ENCODE measurements around the gene MED22.

MED22 gene

DNA sequence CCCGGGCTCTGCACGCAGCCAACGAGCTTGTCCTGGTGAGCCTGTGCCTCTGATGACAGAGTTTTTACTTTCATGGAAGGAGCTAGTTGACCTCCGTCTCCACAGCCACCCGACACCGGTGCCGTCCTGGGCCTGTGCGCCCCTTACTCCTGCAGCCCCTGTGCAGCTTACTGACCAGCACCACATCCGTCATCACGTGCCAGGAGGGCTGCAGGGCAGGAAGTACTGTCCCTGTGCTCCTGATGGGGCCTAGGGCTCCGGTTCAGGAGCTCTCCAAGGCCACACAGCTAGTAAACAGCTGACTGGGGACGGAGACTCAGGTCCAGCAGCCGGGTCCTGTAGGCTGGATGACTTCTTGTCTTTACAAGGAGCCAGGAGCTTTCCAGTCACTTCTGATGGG, 38.4 kb upstream of the MED22 start:
- Histone ChIP-seq H3K56ac (ENCODE audit: low read length) (no peak overlapping the region), H2BK15ac (replicated peaks; ENCODE audit: low read depth) (no peak overlapping the region), H2BK5ac (ENCODE audit: low read length) (no peak overlapping the region), H3K4me3 (ENCODE audit: low read length) (no peak overlapping the region), H3K36me3 (ENCODE audit: control insufficient read depth, insufficient read depth, low read length) (no peaks in the 10 kb centered on the region), H3K4ac (ENCODE audit: low read depth, low read length) (no peak overlapping the region), H2AK5ac (ENCODE audit: low read length) (no peak overlapping the region), H3K27me3 (ENCODE audit: insufficient read depth, low read length, poor library complexity) (no peaks in the 10 kb centered on the region), H4K5ac (ENCODE audit: low read length) (no peak overlapping the region), H3K23ac (ENCODE audit: low read length) (no peak overlapping the region), H2BK120ac (ENCODE audit: low read depth, low read length) (no peak overlapping the region), H3K4me2 (ENCODE audit: low read length) (no peak overlapping the region), H3K9ac (ENCODE audit: low read length) (no peak overlapping the region), H3K18ac (ENCODE audit: low read length) (no peak overlapping the region), H3K4me1 (ENCODE audit: control insufficient read depth, low read depth, low read length) (no peaks in the 10 kb centered on the region), H4K8ac (ENCODE audit: low read depth, low read length) (no peak overlapping the region), H3K27ac (ENCODE audit: low read depth, low read length) (no peak overlapping the region), H3K79me2 (ENCODE audit: control insufficient read depth, insufficient read depth, low read length) (no peaks in the 10 kb centered on the region), H3K79me1 (ENCODE audit: low read length) (no peaks in the 10 kb centered on the region)
- no CpG with 5 or more reads among the region's 13 CpGs for WGBS (ENCODE audit: extremely low coverage, insufficient coverage, low lambda C conversion rate)
- DNase-seq: no peak

DNA sequence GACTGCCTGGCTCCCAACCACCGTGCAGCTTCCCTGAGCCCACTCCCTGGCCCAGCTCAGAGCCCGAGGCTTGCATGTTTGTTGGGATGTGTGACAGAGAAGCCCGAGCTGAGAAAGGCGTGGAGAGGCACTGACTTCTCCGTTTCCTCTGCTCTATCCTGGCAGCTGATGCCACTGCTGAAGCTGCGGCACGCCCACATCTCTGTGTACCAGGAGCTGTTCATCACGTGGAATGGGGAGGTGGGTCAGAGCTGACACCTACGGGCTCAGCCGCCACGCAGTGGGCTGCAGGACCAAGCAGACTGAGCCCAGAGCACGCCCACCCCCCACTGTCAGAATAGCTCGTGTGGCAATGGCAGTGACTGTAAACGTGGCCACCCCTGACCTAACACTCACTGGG, 37.5 kb upstream of the MED22 start:
- Histone ChIP-seq H3K4me1 (ENCODE audit: control insufficient read depth, low read depth, low read length) (no peaks in the 10 kb centered on the region), H2BK5ac (ENCODE audit: low read length) (no peak overlapping the region), H3K4me2 (ENCODE audit: low read length) (no peak overlapping the region), H3K56ac (ENCODE audit: low read length) (no peak overlapping the region), H3K79me2 (ENCODE audit: control insufficient read depth, insufficient read depth, low read length) (no peaks in the 10 kb centered on the region), H3K27ac (ENCODE audit: low read depth, low read length) (no peak overlapping the region), H3K27me3 (ENCODE audit: insufficient read depth, low read length, poor library complexity) (no peaks in the 10 kb centered on the region), H4K5ac (ENCODE audit: low read length) (no peak overlapping the region), H2AK5ac (ENCODE audit: low read length) (no peak overlapping the region), H3K9ac (ENCODE audit: low read length) (no peak overlapping the region), H2BK15ac (replicated peaks; ENCODE audit: low read depth) (no peak overlapping the region), H3K4me3 (ENCODE audit: low read length) (no peak overlapping the region), H3K36me3 (ENCODE audit: control insufficient read depth, insufficient read depth, low read length) (no peaks in the 10 kb centered on the region), H3K4ac (ENCODE audit: low read depth, low read length) (no peak overlapping the region), H4K8ac (ENCODE audit: low read depth, low read length) (no peak overlapping the region), H3K79me1 (ENCODE audit: low read length) (no peaks in the 10 kb centered on the region), H3K23ac (ENCODE audit: low read length) (no peak overlapping the region), H3K18ac (ENCODE audit: low read length) (no peak overlapping the region), H2BK120ac (ENCODE audit: low read depth, low read length) (no peak overlapping the region)
- DNase-seq: no peak
- WGBS (ENCODE audit: extremely low coverage, insufficient coverage, low lambda C conversion rate): no CpG with 5 or more reads among the region's 14 CpGs

DNA sequence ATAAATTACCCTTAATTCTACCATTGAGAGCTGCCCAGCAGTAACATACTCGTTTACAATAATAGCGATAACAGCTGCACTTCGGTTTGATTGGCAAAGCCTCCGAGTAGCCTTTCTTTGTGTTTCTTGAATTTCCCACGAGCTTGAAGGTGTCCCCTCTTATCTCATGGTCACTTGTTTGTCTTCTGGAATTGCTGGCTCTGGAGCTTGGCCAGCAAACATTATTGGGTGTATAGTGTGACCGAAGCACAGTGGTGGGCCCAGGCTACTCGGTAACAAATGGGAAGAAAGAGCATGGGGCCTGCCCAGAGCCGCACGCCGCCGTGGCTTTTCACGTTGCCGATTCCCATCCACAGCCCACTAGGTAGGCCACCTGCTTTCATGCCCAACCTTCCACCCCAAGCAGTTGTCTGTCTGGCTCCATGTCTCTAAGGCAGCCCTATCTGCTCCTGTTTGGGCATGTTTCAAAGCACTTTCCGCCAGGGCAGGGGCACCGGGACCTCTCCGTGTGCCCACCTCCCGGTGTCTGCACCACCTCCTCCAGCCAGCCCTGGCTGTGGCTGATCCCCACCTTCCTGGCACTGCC, 36.9 kb upstream of the MED22 start:
- no peak overlapping the region for H2AK5ac ChIP-seq (ENCODE audit: low read length)
- no peak overlapping the region for H3K18ac ChIP-seq (ENCODE audit: low read length)
- no peaks in the 10 kb centered on the region for H3K79me1 ChIP-seq (ENCODE audit: low read length)
- DNase-seq: no peak
- no peak overlapping the region for H2BK15ac ChIP-seq (replicated peaks; ENCODE audit: low read depth)
- H3K36me3 ChIP-seq (ENCODE audit: control insufficient read depth, insufficient read depth, low read length): no peaks in the 10 kb centered on the region
- no peak overlapping the region for H2BK5ac ChIP-seq (ENCODE audit: low read length)
- no peaks in the 10 kb centered on the region for H3K4me1 ChIP-seq (ENCODE audit: control insufficient read depth, low read depth, low read length)
- H2BK120ac ChIP-seq (ENCODE audit: low read depth, low read length): no peak overlapping the region
- no peak overlapping the region for H3K4me3 ChIP-seq (ENCODE audit: low read length)
- no peak overlapping the region for H3K56ac ChIP-seq (ENCODE audit: low read length)
- H3K27me3 ChIP-seq (ENCODE audit: insufficient read depth, low read length, poor library complexity): no peaks in the 10 kb centered on the region
- no peak overlapping the region for H3K23ac ChIP-seq (ENCODE audit: low read length)
- H3K27ac ChIP-seq (ENCODE audit: low read depth, low read length): no peak overlapping the region
- WGBS (ENCODE audit: extremely low coverage, insufficient coverage, low lambda C conversion rate): no CpG with 5 or more reads among the region's 17 CpGs
- no peak overlapping the region for H3K4me2 ChIP-seq (ENCODE audit: low read length)
- no peaks in the 10 kb centered on the region for H3K79me2 ChIP-seq (ENCODE audit: control insufficient read depth, insufficient read depth, low read length)
- no peak overlapping the region for H3K4ac ChIP-seq (ENCODE audit: low read depth, low read length)
- no peak overlapping the region for H4K5ac ChIP-seq (ENCODE audit: low read length)
- H4K8ac ChIP-seq (ENCODE audit: low read depth, low read length): no peak overlapping the region
- no peak overlapping the region for H3K9ac ChIP-seq (ENCODE audit: low read length)

DNA sequence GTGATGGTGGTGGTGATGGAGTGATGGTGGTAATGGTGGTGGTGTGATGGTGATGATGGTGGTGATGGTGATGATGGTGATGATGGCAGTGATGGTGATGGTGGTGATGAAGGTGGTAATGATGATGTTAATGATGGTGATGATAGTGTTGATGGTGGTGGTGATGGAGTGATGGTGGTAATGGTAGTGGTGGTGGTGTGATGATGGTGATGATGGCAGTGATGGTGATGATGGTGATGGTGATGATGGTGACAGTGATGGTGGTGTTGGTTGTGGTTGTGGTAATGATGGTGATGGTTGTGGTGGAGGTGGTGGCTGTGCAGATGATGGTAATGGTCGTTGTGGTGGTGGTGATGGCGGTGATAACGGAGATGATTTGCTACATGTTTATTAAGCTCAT, 35.5 kb upstream of the MED22 start:
- no peak overlapping the region for H3K18ac ChIP-seq (ENCODE audit: low read length)
- H4K8ac ChIP-seq (ENCODE audit: low read depth, low read length): no peak overlapping the region
- no peak overlapping the region for H3K23ac ChIP-seq (ENCODE audit: low read length)
- H3K4me1 ChIP-seq (ENCODE audit: control insufficient read depth, low read depth, low read length): no peaks in the 10 kb centered on the region
- H3K27ac ChIP-seq (ENCODE audit: low read depth, low read length): no peak overlapping the region
- no peaks in the 10 kb centered on the region for H3K36me3 ChIP-seq (ENCODE audit: control insufficient read depth, insufficient read depth, low read length)
- no peak for DNase-seq
- H2BK120ac ChIP-seq (ENCODE audit: low read depth, low read length): no peak overlapping the region
- H4K5ac ChIP-seq (ENCODE audit: low read length): no peak overlapping the region
- no peak overlapping the region for H3K56ac ChIP-seq (ENCODE audit: low read length)
- H2AK5ac ChIP-seq (ENCODE audit: low read length): no peak overlapping the region
- no peak overlapping the region for H3K4me2 ChIP-seq (ENCODE audit: low read length)
- H3K4me3 ChIP-seq (ENCODE audit: low read length): no peak overlapping the region
- WGBS (ENCODE audit: extremely low coverage, insufficient coverage, low lambda C conversion rate): no CpG with 5 or more reads among the region's 3 CpGs
- no peaks in the 10 kb centered on the region for H3K79me2 ChIP-seq (ENCODE audit: control insufficient read depth, insufficient read depth, low read length)
- H3K9ac ChIP-seq (ENCODE audit: low read length): no peak overlapping the region
- H3K27me3 ChIP-seq (ENCODE audit: insufficient read depth, low read length, poor library complexity): no peaks in the 10 kb centered on the region
- H2BK15ac ChIP-seq (replicated peaks; ENCODE audit: low read depth): no peak overlapping the region
- no peaks in the 10 kb centered on the region for H3K79me1 ChIP-seq (ENCODE audit: low read length)
- no peak overlapping the region for H2BK5ac ChIP-seq (ENCODE audit: low read length)
- H3K4ac ChIP-seq (ENCODE audit: low read depth, low read length): no peak overlapping the region

DNA sequence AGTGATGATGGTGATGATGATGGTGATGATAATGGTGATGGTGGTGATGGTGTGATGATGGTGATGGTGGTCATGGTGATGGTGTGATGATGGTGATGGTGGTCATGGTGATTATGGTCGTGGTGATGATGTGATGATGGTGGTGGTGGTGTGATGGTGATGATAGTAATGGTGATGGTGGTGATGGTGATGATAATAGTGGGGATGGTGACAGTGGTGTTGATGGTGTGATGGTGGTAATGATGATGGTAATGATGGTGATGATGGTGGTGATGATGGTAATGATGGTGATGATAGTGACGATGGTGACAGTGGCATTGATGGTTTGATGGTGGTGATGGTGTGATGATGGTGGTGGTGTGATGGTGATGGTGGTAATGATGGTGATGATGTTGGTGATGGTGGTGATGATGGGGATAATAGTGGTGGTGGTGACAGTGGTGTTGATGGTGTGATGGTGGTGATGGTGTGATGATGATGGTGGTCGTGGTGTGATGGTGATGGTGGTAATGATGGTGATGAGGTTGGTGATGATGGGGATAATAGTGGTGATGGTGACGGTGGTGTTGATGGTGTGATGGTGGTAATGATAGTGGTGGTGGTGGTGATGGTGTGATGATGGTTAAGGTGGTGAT, 34.7 kb upstream of the MED22 start:
- H3K18ac ChIP-seq (ENCODE audit: low read length): no peak overlapping the region
- H3K27ac ChIP-seq (ENCODE audit: low read depth, low read length): no peak overlapping the region
- H2AK5ac ChIP-seq (ENCODE audit: low read length): no peak overlapping the region
- H3K4me1 ChIP-seq (ENCODE audit: control insufficient read depth, low read depth, low read length): no peaks in the 10 kb centered on the region
- H3K23ac ChIP-seq (ENCODE audit: low read length): no peak overlapping the region
- H4K8ac ChIP-seq (ENCODE audit: low read depth, low read length): no peak overlapping the region
- WGBS (ENCODE audit: extremely low coverage, insufficient coverage, low lambda C conversion rate): 100% methylated on average over 3 of the region's 4 CpGs
- H4K5ac ChIP-seq (ENCODE audit: low read length): no peak overlapping the region
- DNase-seq: no peak
- no peak overlapping the region for H3K9ac ChIP-seq (ENCODE audit: low read length)
- no peak overlapping the region for H3K4me3 ChIP-seq (ENCODE audit: low read length)
- H2BK15ac ChIP-seq (replicated peaks; ENCODE audit: low read depth): no peak overlapping the region
- H2BK5ac ChIP-seq (ENCODE audit: low read length): no peak overlapping the region
- no peaks in the 10 kb centered on the region for H3K79me2 ChIP-seq (ENCODE audit: control insufficient read depth, insufficient read depth, low read length)
- H3K4me2 ChIP-seq (ENCODE audit: low read length): no peak overlapping the region
- no peaks in the 10 kb centered on the region for H3K79me1 ChIP-seq (ENCODE audit: low read length)
- H3K56ac ChIP-seq (ENCODE audit: low read length): no peak overlapping the region
- H3K4ac ChIP-seq (ENCODE audit: low read depth, low read length): no peak overlapping the region
- H3K27me3 ChIP-seq (ENCODE audit: insufficient read depth, low read length, poor library complexity): no peaks in the 10 kb centered on the region
- no peaks in the 10 kb centered on the region for H3K36me3 ChIP-seq (ENCODE audit: control insufficient read depth, insufficient read depth, low read length)
- no peak overlapping the region for H2BK120ac ChIP-seq (ENCODE audit: low read depth, low read length)

DNA sequence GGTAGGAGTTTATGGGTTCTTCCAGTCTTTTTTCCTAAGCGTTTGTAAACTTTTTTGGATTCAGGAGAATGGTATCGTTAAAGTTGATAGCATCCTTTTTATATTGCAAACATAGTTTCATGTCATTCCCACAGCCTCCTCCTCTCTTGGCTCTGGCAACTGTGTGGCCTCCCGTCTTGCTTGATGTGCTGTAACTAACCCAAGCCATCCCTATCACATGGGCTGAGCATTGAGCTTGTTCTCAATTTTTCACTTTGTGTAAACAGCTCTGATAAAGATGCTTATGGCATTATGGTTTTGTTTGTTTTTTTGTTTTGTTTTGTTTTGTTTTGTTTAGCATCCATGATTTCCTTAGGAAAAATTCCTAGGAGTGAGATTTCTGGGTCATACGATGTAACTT, 32.8 kb upstream of the MED22 start:
- Histone ChIP-seq H3K23ac (ENCODE audit: low read length) (no peak overlapping the region), H4K5ac (ENCODE audit: low read length) (no peak overlapping the region), H3K79me2 (ENCODE audit: control insufficient read depth, insufficient read depth, low read length) (no peaks in the 10 kb centered on the region), H3K27ac (ENCODE audit: low read depth, low read length) (no peak overlapping the region), H3K18ac (ENCODE audit: low read length) (no peak overlapping the region), H2BK5ac (ENCODE audit: low read length) (no peak overlapping the region), H4K8ac (ENCODE audit: low read depth, low read length) (no peak overlapping the region), H3K79me1 (ENCODE audit: low read length) (no peaks in the 10 kb centered on the region), H3K4me2 (ENCODE audit: low read length) (no peak overlapping the region), H3K4me3 (ENCODE audit: low read length) (no peak overlapping the region), H2AK5ac (ENCODE audit: low read length) (no peak overlapping the region), H2BK15ac (replicated peaks; ENCODE audit: low read depth) (no peak overlapping the region), H3K36me3 (ENCODE audit: control insufficient read depth, insufficient read depth, low read length) (no peaks in the 10 kb centered on the region), H3K9ac (ENCODE audit: low read length) (no peak overlapping the region), H3K27me3 (ENCODE audit: insufficient read depth, low read length, poor library complexity) (no peaks in the 10 kb centered on the region), H3K4ac (ENCODE audit: low read depth, low read length) (no peak overlapping the region), H3K4me1 (ENCODE audit: control insufficient read depth, low read depth, low read length) (no peaks in the 10 kb centered on the region), H3K56ac (ENCODE audit: low read length) (no peak overlapping the region), H2BK120ac (ENCODE audit: low read depth, low read length) (no peak overlapping the region)
- DNase-seq: no peak
- WGBS (ENCODE audit: extremely low coverage, insufficient coverage, low lambda C conversion rate): no CpG with 5 or more reads among the region's 4 CpGs
